H1 (cell line): ENCODE data around the gene KIF26B. TPM values are rescaled to one million over a fixed set of nuclear protein-coding genes. Genes with fewer than 3 reads are reported as not detected.

Experiments
- CTCF ChIA-PET: fragments of 300-600 bp; sonication (Branson Sonifier 250); formaldehyde crosslinking; loops from one replicate; lab custom pipeline; 2021; ENCODE audit not compliant: partially characterized antibody; lab: Charles Lee
- POLR2A ChIA-PET: fragments of 300-600 bp; sonication (Branson Sonifier 250); formaldehyde crosslinking; loops from one replicate; lab custom pipeline; 2021; ENCODE audit warnings: inconsistent platforms; ENCODE audit not compliant: partially characterized antibody; lab: Charles Lee
- DNase-seq, 2 experiments: peaks; one replicate each; pipeline versions ENCODE4 v3.0.0 to v3.0.0-alpha.2; 2010 to 2022; ENCODE audit warnings: low spot score in 2 of 2, low read depth in 1 of 2, mixed read lengths in 1 of 2
- FAIRE-seq: peaks from 2 replicates; lab custom pipeline; 2011; peaks lifted over from hg19 to GRCh38; lab: Jason Lieb, UNC
- H2AFZ ChIP-seq: 2 replicates; pipeline ENCODE4 v1.8.1; 2012; ENCODE audit warnings: low read length, inconsistent platforms
- H2AK5ac ChIP-seq: 2 replicates; pipeline ENCODE4 v1.6.1; 2013; ENCODE audit warnings: low read depth, low read length
- H2BK120ac ChIP-seq: replicated peaks from 2 replicates; pipeline ENCODE3; 2013; ENCODE audit warnings: low read depth, low read length, inconsistent platforms
- H2BK12ac ChIP-seq: 2 replicates; pipeline ENCODE4 v1.6.1; 2013; ENCODE audit warnings: low read depth, low read length
- H2BK15ac ChIP-seq: 2 replicates; pipeline ENCODE4 v1.6.1; 2013; ENCODE audit warnings: low read length
- H2BK20ac ChIP-seq: 2 replicates; pipeline ENCODE4 v1.6.1; 2013; ENCODE audit warnings: low read length
- H2BK5ac ChIP-seq: 2 replicates; pipeline ENCODE4 v1.6.1; 2013; ENCODE audit warnings: low read depth, low read length
- H3K14ac ChIP-seq: 2 replicates; pipeline ENCODE4 v1.6.1; 2013; ENCODE audit warnings: inconsistent platforms; ENCODE audit not compliant: insufficient read length
- H3K18ac ChIP-seq: 2 replicates; pipeline ENCODE4 v1.6.1; 2013; ENCODE audit warnings: low read length; ENCODE audit errors: extremely low read depth
- H3K23ac ChIP-seq: 2 replicates; pipeline ENCODE4 v1.6.1; 2013; ENCODE audit warnings: inconsistent platforms; ENCODE audit not compliant: insufficient read length
- H3K23me2 ChIP-seq: 2 replicates; pipeline ENCODE4 v1.6.1; 2013; ENCODE audit warnings: low read depth, low read length
- H3K27ac ChIP-seq: 2 replicates; pipeline ENCODE4 v1.6.1; 2011; ENCODE audit warnings: low read depth, low read length, inconsistent platforms
- H3K27me3 ChIP-seq, 4 experiments: replicated peaks in 1 of 4; 1 replicate in 1 of 4; 2 replicates in 3 of 4; pipeline versions ENCODE4 v1.6.1 to v1.8.1; 2011 to 2013; ENCODE audit warnings: low read length in 3 of 4, mild to moderate bottlenecking in 3 of 4, inconsistent platforms in 2 of 4, mixed read lengths in 2 of 4, moderate library complexity in 1 of 4; ENCODE audit not compliant: control insufficient read depth in 3 of 4, insufficient read depth in 3 of 4; ENCODE audit errors: extremely low read depth in 1 of 4
- H3K36me3 ChIP-seq, 4 experiments: 2 replicates each; pipeline versions ENCODE4 v1.6.1 to v1.8.1; 2011 to 2013; ENCODE audit warnings: mild to moderate bottlenecking in 4 of 4, low read length in 3 of 4, moderate library complexity in 2 of 4, control low read depth in 1 of 4, inconsistent platforms in 1 of 4; ENCODE audit not compliant: insufficient read depth in 4 of 4, control insufficient read depth in 2 of 4
- H3K4ac ChIP-seq: replicated peaks from 2 replicates; pipeline ENCODE3; 2013; ENCODE audit warnings: low read length, low read depth, mixed read lengths, inconsistent platforms; ENCODE audit not compliant: insufficient read length
- H3K4me1 ChIP-seq, 4 experiments: replicated peaks in 1 of 4; 1 replicate in 1 of 4; 2 replicates in 3 of 4; pipeline versions ENCODE4 v1.6.1 to v1.8.1; 2011 to 2013; ENCODE audit warnings: low read length in 3 of 4, inconsistent platforms in 2 of 4, mixed read lengths in 1 of 4; ENCODE audit not compliant: insufficient read depth in 4 of 4, control insufficient read depth in 3 of 4
- H3K4me2 ChIP-seq, 2 experiments: 2 replicates each; pipeline versions ENCODE4 v1.6.1 to v1.8.1; 2011 to 2013; ENCODE audit warnings: low read depth in 2 of 2, low read length in 2 of 2, control low read depth in 1 of 2, inconsistent platforms in 1 of 2, mild to moderate bottlenecking in 1 of 2; ENCODE audit not compliant: insufficient read depth in 1 of 2
- H3K4me3 ChIP-seq, 4 experiments: fragments of 200-600, 300-600 bp in 1 of 4; sonication (generic), shearing (Covaris generic), sonication (Bioruptor Twin) in 1 of 4; 2 replicates each; pipeline versions ENCODE4 v1.5.1 to v1.8.1; 2011 to 2016; ENCODE audit warnings: low read length in 4 of 4, low read depth in 3 of 4, control low read depth in 2 of 4, inconsistent platforms in 2 of 4, mild to moderate bottlenecking in 2 of 4, mixed read lengths in 1 of 4, moderate library complexity in 1 of 4; ENCODE audit not compliant: insufficient read depth in 2 of 4; ENCODE audit errors: extremely low read depth in 1 of 4
- H3K56ac ChIP-seq: replicated peaks from 2 replicates; pipeline ENCODE3; 2013; ENCODE audit warnings: low read depth, mild to moderate bottlenecking, mixed read lengths, low read length, inconsistent platforms; ENCODE audit not compliant: insufficient read length
- H3K79me1 ChIP-seq: 2 replicates; pipeline ENCODE4 v1.6.1; 2013; ENCODE audit warnings: low read depth, low read length, control low read depth
- H3K79me2 ChIP-seq, 2 experiments: 2 replicates each; pipeline versions ENCODE4 v1.6.1 to v1.8.1; 2012 to 2013; ENCODE audit warnings: low read length in 2 of 2, mild to moderate bottlenecking in 2 of 2, inconsistent platforms in 1 of 2; ENCODE audit not compliant: insufficient read depth in 2 of 2, control insufficient read depth in 1 of 2
- H3K9ac ChIP-seq, 4 experiments: replicated peaks in 1 of 4; 1 replicate in 1 of 4; 2 replicates in 3 of 4; pipeline versions ENCODE4 v1.6.1 to v1.8.1; 2011 to 2013; ENCODE audit warnings: low read depth in 3 of 4, low read length in 3 of 4, control low read depth in 2 of 4, mild to moderate bottlenecking in 2 of 4, moderate library complexity in 2 of 4, inconsistent platforms in 1 of 4; ENCODE audit errors: extremely low read depth in 1 of 4
- H3K9me3 ChIP-seq, 2 experiments: 2 replicates each; pipeline versions ENCODE4 v1.6.1 to v1.8.1; 2012 to 2013; ENCODE audit warnings: mild to moderate bottlenecking in 2 of 2, moderate library complexity in 2 of 2, control low read depth in 1 of 2, inconsistent platforms in 1 of 2, low read depth in 1 of 2, low read length in 1 of 2, mixed read lengths in 1 of 2; ENCODE audit not compliant: insufficient read depth in 2 of 2
- H4K20me1 ChIP-seq, 2 experiments: replicated peaks in 1 of 2; 2 replicates each; pipeline versions ENCODE3 to v1.8.1; 2011 to 2013; ENCODE audit warnings: inconsistent platforms in 2 of 2, low read length in 2 of 2, mild to moderate bottlenecking in 1 of 2; ENCODE audit not compliant: insufficient read depth in 2 of 2, control insufficient read depth in 1 of 2
- H4K5ac ChIP-seq: 2 replicates; pipeline ENCODE4 v1.6.1; 2013; ENCODE audit warnings: low read length, low read depth, mixed read lengths, inconsistent platforms; ENCODE audit not compliant: insufficient read length
- H4K8ac ChIP-seq: 2 replicates; pipeline ENCODE4 v1.8.0; 2013; ENCODE audit warnings: mild to moderate bottlenecking, moderate library complexity, low read length, inconsistent platforms; ENCODE audit not compliant: insufficient read depth; ENCODE audit errors: extremely low read depth
- H4K91ac ChIP-seq: replicated peaks from 2 replicates; pipeline ENCODE3; 2013; ENCODE audit warnings: low read length, mixed read lengths, inconsistent platforms; ENCODE audit not compliant: insufficient read length
- EZH2 ChIP-seq: fragments of 200-600 bp; sonication (generic); IDR thresholded peaks from 2 replicates; pipeline ENCODE4 v1.7.1; 2012; ENCODE audit warnings: low read depth, mild to moderate bottlenecking, moderate library complexity, low read length, inconsistent platforms; ENCODE audit not compliant: severe bottlenecking
- HDAC2 ChIP-seq, 2 experiments: fragments of 300-600 bp in 1 of 2; sonication (generic) in 1 of 2; IDR thresholded peaks; 2 replicates each; pipeline ENCODE4 v1.6.1; 2011 to 2012; ENCODE audit warnings: low read depth in 2 of 2, low read length in 2 of 2, mild to moderate bottlenecking in 2 of 2, moderate library complexity in 2 of 2, borderline replicate concordance in 1 of 2, inconsistent platforms in 1 of 2
- PHF8 ChIP-seq: fragments of 200-600 bp; sonication (generic); conservative IDR thresholded peaks from 2 replicates; pipeline ENCODE4 v1.7.1; 2012; ENCODE audit warnings: low read depth, mild to moderate bottlenecking, inconsistent platforms, low read length, moderate library complexity
- POLR2AphosphoS5 ChIP-seq: IDR thresholded peaks from 2 replicates; pipeline ENCODE4 v1.6.1; 2011; ENCODE audit warnings: low read depth, low read length
- RAD21 ChIP-seq, 2 experiments: IDR thresholded peaks in 1 of 2; conservative IDR thresholded peaks in 1 of 2; 2 replicates each; pipeline ENCODE4 v1.6.1; 2011; ENCODE audit warnings: low read depth in 2 of 2, low read length in 2 of 2, improper control_type of control experiment in 1 of 2, inconsistent platforms in 1 of 2, mild to moderate bottlenecking in 1 of 2, moderate library complexity in 1 of 2
- SRF ChIP-seq: IDR thresholded peaks from 2 replicates; pipeline ENCODE4 v1.6.1; 2011; ENCODE audit warnings: mild to moderate bottlenecking, low read depth, low read length, moderate library complexity
- TAF1 ChIP-seq: IDR thresholded peaks from 2 replicates; pipeline ENCODE4 v1.6.1; 2011; ENCODE audit warnings: mild to moderate bottlenecking, low read depth, low read length
- TAF7 ChIP-seq: optimal IDR thresholded peaks from 2 replicates; pipeline ENCODE3; 2011; ENCODE audit warnings: low read depth, mild to moderate bottlenecking, inconsistent platforms, low read length, moderate library complexity, borderline replicate concordance
- TBP ChIP-seq: IDR thresholded peaks from 2 replicates; pipeline ENCODE4 v1.6.1; 2011; ENCODE audit warnings: low read depth, low read length, improper control_type of control experiment
- TEAD4 ChIP-seq: IDR thresholded peaks from 2 replicates; pipeline ENCODE4 v1.6.1; 2012; ENCODE audit warnings: low read depth, low read length, inconsistent platforms, mixed read lengths
- WGBS, 2 experiments: shearing (Covaris generic) in 1 of 2; methylation state at CpG; one replicate each; pipeline versions ENCODE4 v1.1.6 to v1.1.7; 2013 to 2015; ENCODE audit warnings: low lambda C conversion rate in 2 of 2, mixed read lengths in 2 of 2, inconsistent platforms in 1 of 2, low coverage in 1 of 2, missing lambda C conversion rate in 1 of 2; ENCODE audit not compliant: insufficient replicate concordance in 2 of 2, insufficient coverage in 1 of 2, insufficient read length in 1 of 2; ENCODE audit errors: extremely low coverage in 1 of 2, missing lambda C conversion rate in 1 of 2; 5-methylcytosine and 5-hydroxymethylcytosine counted together
- polyA plus RNA-seq, 7 experiments: library from polyadenylated mRNA; depleted of rRNA in 3 of 7; stranded (reverse) in 5 of 7; unstranded in 2 of 7; fragments of >200 nt in 5 of 7; fragments of 200-250 nt in 2 of 7; gene quantifications; 1 replicate in 5 of 7; 2 replicates in 1 of 7; 4 replicates in 1 of 7; pipeline versions ENCODE4 v1.2.1 to v1.2.3, GENCODE V29; 2011 to 2013; ENCODE audit warnings: missing spikeins in 2 of 7, mixed read lengths in 2 of 7
- total RNA-seq: library from RNA; stranded (reverse); fragmentation: NEBNext Ultra II Directional; extraction: Animal tissue kit (Norgen Biotek cat#: 25700); gene quantifications from 2 replicates; pipeline ENCODE4 v1.2.1, GENCODE V29; 2021

Gene KIF26B
- total and polyA plus RNA-seq, 2 of the 8 experiments (the other 6 are each of a cell fraction or from before 2014, with no cell fraction given) = 0.06 to 0.28 TPM

- no peak overlapping the region for H4K91ac ChIP-seq
- H3K79me1 ChIP-seq = no peaks in the 10 kb centered on the region
- no peak overlapping the region for H3K9ac ChIP-seq
- no peak for FAIRE-seq
- H3K27me3 ChIP-seq = no peaks in the 10 kb centered on the region
- H3K9me3 ChIP-seq = no peaks in the 10 kb centered on the region
- POLR2A ChIA-PET = no interaction called here
- H4K5ac ChIP-seq = no peak overlapping the region
- H3K4me1 ChIP-seq = no peaks in the 10 kb centered on the region
- CTCF ChIA-PET = no interaction called here
- H3K23me2 ChIP-seq = no peaks in the 10 kb centered on the region
- DNase-seq = no peak
- no peak overlapping the region for H2BK120ac ChIP-seq
- H3K4me3 ChIP-seq = no peak overlapping the region
- H2BK12ac ChIP-seq = no peak overlapping the region
- WGBS, 2 experiments = 95% methylated on average over 5 of the region's 5 CpGs; no CpG with 5 or more reads in 1 of the 2 experiments
- H2AFZ ChIP-seq = 0 out of 2 replicates have a peak overlapping the region, but pooled peaks have one; percentile 12
- no peak overlapping the region for H2BK20ac ChIP-seq
- H3K4ac ChIP-seq = no peak overlapping the region
- no peaks in the 10 kb centered on the region for H3K79me2 ChIP-seq
- H3K4me2 ChIP-seq = no peak overlapping the region
- no peak overlapping the region for H3K14ac ChIP-seq
- H3K18ac ChIP-seq = no peak overlapping the region
- H3K27ac ChIP-seq = no peak overlapping the region
- no peak overlapping the region for H3K56ac ChIP-seq
- no peak overlapping the region for H4K8ac ChIP-seq
- no peaks in the 10 kb centered on the region for H4K20me1 ChIP-seq
- H3K36me3 ChIP-seq = no peaks in the 10 kb centered on the region
- H2BK15ac ChIP-seq = no peak overlapping the region
- H2AK5ac ChIP-seq = no peak overlapping the region
- no peak overlapping the region for H2BK5ac ChIP-seq
- no peak overlapping the region for H3K23ac ChIP-seq
- TF ChIP-seq TAF7 (no peak), HDAC2 (IDR thresholded peaks at IDR 0.05; ENCODE audit: borderline replicate concordance in 1 of 2, low read depth in 2 of 2, low read length in 2 of 2) (no peak), RAD21 (IDR thresholded peaks at IDR 0.05 in 1 of 2, conservative IDR thresholded peaks at IDR 0.05 in 1 of 2; ENCODE audit: low read depth in 2 of 2, low read length in 2 of 2) (no peak), TBP (no peak), TEAD4 (no peak), POLR2AphosphoS5 (no peak), TAF1 (no peak), PHF8 (no peak), SRF (no peak), EZH2 (no peak)
Measured at GRCh38 chr1:245678860-245679411, 524.2 kb downstream of the KIF26B start.
